H1 (cell line): ENCODE data around the gene SPHK1. TPM values are rescaled to one million over a fixed set of nuclear protein-coding genes. Genes with fewer than 3 reads are reported as not detected.

Experiments used
- CTCF ChIA-PET: fragments of 300-600 bp; sonication (Branson Sonifier 250); formaldehyde crosslinking; loops from one replicate; lab custom pipeline; 2021; ENCODE audit not compliant: partially characterized antibody; lab: Charles Lee
- POLR2A ChIA-PET: fragments of 300-600 bp; sonication (Branson Sonifier 250); formaldehyde crosslinking; loops from one replicate; lab custom pipeline; 2021; ENCODE audit warnings: inconsistent platforms; ENCODE audit not compliant: partially characterized antibody; lab: Charles Lee
- DNase-seq, 2 experiments: peaks; one replicate each; pipeline versions ENCODE4 v3.0.0 to v3.0.0-alpha.2; 2010 to 2022; ENCODE audit warnings: low spot score in 2 of 2, low read depth in 1 of 2, mixed read lengths in 1 of 2
- FAIRE-seq: peaks from 2 replicates; lab custom pipeline; 2011; peaks lifted over from hg19 to GRCh38; lab: Jason Lieb, UNC
- H2AFZ ChIP-seq: 2 replicates; pipeline ENCODE4 v1.8.1; 2012; ENCODE audit warnings: low read length, inconsistent platforms
- H2AK5ac ChIP-seq: 2 replicates; pipeline ENCODE4 v1.6.1; 2013; ENCODE audit warnings: low read depth, low read length
- H2BK120ac ChIP-seq: replicated peaks from 2 replicates; pipeline ENCODE3; 2013; ENCODE audit warnings: low read depth, low read length, inconsistent platforms
- H2BK12ac ChIP-seq: 2 replicates; pipeline ENCODE4 v1.6.1; 2013; ENCODE audit warnings: low read depth, low read length
- H2BK15ac ChIP-seq: 2 replicates; pipeline ENCODE4 v1.6.1; 2013; ENCODE audit warnings: low read length
- H2BK20ac ChIP-seq: 2 replicates; pipeline ENCODE4 v1.6.1; 2013; ENCODE audit warnings: low read length
- H2BK5ac ChIP-seq: 2 replicates; pipeline ENCODE4 v1.6.1; 2013; ENCODE audit warnings: low read depth, low read length
- H3K14ac ChIP-seq: 2 replicates; pipeline ENCODE4 v1.6.1; 2013; ENCODE audit warnings: inconsistent platforms; ENCODE audit not compliant: insufficient read length
- H3K18ac ChIP-seq: 2 replicates; pipeline ENCODE4 v1.6.1; 2013; ENCODE audit warnings: low read length; ENCODE audit errors: extremely low read depth
- H3K23ac ChIP-seq: 2 replicates; pipeline ENCODE4 v1.6.1; 2013; ENCODE audit warnings: inconsistent platforms; ENCODE audit not compliant: insufficient read length
- H3K23me2 ChIP-seq: 2 replicates; pipeline ENCODE4 v1.6.1; 2013; ENCODE audit warnings: low read depth, low read length
- H3K27ac ChIP-seq: 2 replicates; pipeline ENCODE4 v1.6.1; 2011; ENCODE audit warnings: low read depth, low read length, inconsistent platforms
- H3K27me3 ChIP-seq, 4 experiments: replicated peaks in 1 of 4; 1 replicate in 1 of 4; 2 replicates in 3 of 4; pipeline versions ENCODE4 v1.6.1 to v1.8.1; 2011 to 2013; ENCODE audit warnings: low read length in 3 of 4, mild to moderate bottlenecking in 3 of 4, inconsistent platforms in 2 of 4, mixed read lengths in 2 of 4, moderate library complexity in 1 of 4; ENCODE audit not compliant: control insufficient read depth in 3 of 4, insufficient read depth in 3 of 4; ENCODE audit errors: extremely low read depth in 1 of 4
- H3K36me3 ChIP-seq, 4 experiments: 2 replicates each; pipeline versions ENCODE4 v1.6.1 to v1.8.1; 2011 to 2013; ENCODE audit warnings: mild to moderate bottlenecking in 4 of 4, low read length in 3 of 4, moderate library complexity in 2 of 4, control low read depth in 1 of 4, inconsistent platforms in 1 of 4; ENCODE audit not compliant: insufficient read depth in 4 of 4, control insufficient read depth in 2 of 4
- H3K4ac ChIP-seq: replicated peaks from 2 replicates; pipeline ENCODE3; 2013; ENCODE audit warnings: low read length, low read depth, mixed read lengths, inconsistent platforms; ENCODE audit not compliant: insufficient read length
- H3K4me1 ChIP-seq, 4 experiments: replicated peaks in 1 of 4; 1 replicate in 1 of 4; 2 replicates in 3 of 4; pipeline versions ENCODE4 v1.6.1 to v1.8.1; 2011 to 2013; ENCODE audit warnings: low read length in 3 of 4, inconsistent platforms in 2 of 4, mixed read lengths in 1 of 4; ENCODE audit not compliant: insufficient read depth in 4 of 4, control insufficient read depth in 3 of 4
- H3K4me2 ChIP-seq, 2 experiments: 2 replicates each; pipeline versions ENCODE4 v1.6.1 to v1.8.1; 2011 to 2013; ENCODE audit warnings: low read depth in 2 of 2, low read length in 2 of 2, control low read depth in 1 of 2, inconsistent platforms in 1 of 2, mild to moderate bottlenecking in 1 of 2; ENCODE audit not compliant: insufficient read depth in 1 of 2
- H3K4me3 ChIP-seq, 4 experiments: fragments of 200-600, 300-600 bp in 1 of 4; sonication (generic), shearing (Covaris generic), sonication (Bioruptor Twin) in 1 of 4; 2 replicates each; pipeline versions ENCODE4 v1.5.1 to v1.8.1; 2011 to 2016; ENCODE audit warnings: low read length in 4 of 4, low read depth in 3 of 4, control low read depth in 2 of 4, inconsistent platforms in 2 of 4, mild to moderate bottlenecking in 2 of 4, mixed read lengths in 1 of 4, moderate library complexity in 1 of 4; ENCODE audit not compliant: insufficient read depth in 2 of 4; ENCODE audit errors: extremely low read depth in 1 of 4
- H3K56ac ChIP-seq: replicated peaks from 2 replicates; pipeline ENCODE3; 2013; ENCODE audit warnings: low read depth, mild to moderate bottlenecking, mixed read lengths, low read length, inconsistent platforms; ENCODE audit not compliant: insufficient read length
- H3K79me1 ChIP-seq: 2 replicates; pipeline ENCODE4 v1.6.1; 2013; ENCODE audit warnings: low read depth, low read length, control low read depth
- H3K79me2 ChIP-seq, 2 experiments: 2 replicates each; pipeline versions ENCODE4 v1.6.1 to v1.8.1; 2012 to 2013; ENCODE audit warnings: low read length in 2 of 2, mild to moderate bottlenecking in 2 of 2, inconsistent platforms in 1 of 2; ENCODE audit not compliant: insufficient read depth in 2 of 2, control insufficient read depth in 1 of 2
- H3K9ac ChIP-seq, 4 experiments: replicated peaks in 1 of 4; 1 replicate in 1 of 4; 2 replicates in 3 of 4; pipeline versions ENCODE4 v1.6.1 to v1.8.1; 2011 to 2013; ENCODE audit warnings: low read depth in 3 of 4, low read length in 3 of 4, control low read depth in 2 of 4, mild to moderate bottlenecking in 2 of 4, moderate library complexity in 2 of 4, inconsistent platforms in 1 of 4; ENCODE audit errors: extremely low read depth in 1 of 4
- H3K9me3 ChIP-seq, 2 experiments: 2 replicates each; pipeline versions ENCODE4 v1.6.1 to v1.8.1; 2012 to 2013; ENCODE audit warnings: mild to moderate bottlenecking in 2 of 2, moderate library complexity in 2 of 2, control low read depth in 1 of 2, inconsistent platforms in 1 of 2, low read depth in 1 of 2, low read length in 1 of 2, mixed read lengths in 1 of 2; ENCODE audit not compliant: insufficient read depth in 2 of 2
- H4K20me1 ChIP-seq, 2 experiments: replicated peaks in 1 of 2; 2 replicates each; pipeline versions ENCODE3 to v1.8.1; 2011 to 2013; ENCODE audit warnings: inconsistent platforms in 2 of 2, low read length in 2 of 2, mild to moderate bottlenecking in 1 of 2; ENCODE audit not compliant: insufficient read depth in 2 of 2, control insufficient read depth in 1 of 2
- H4K5ac ChIP-seq: 2 replicates; pipeline ENCODE4 v1.6.1; 2013; ENCODE audit warnings: low read length, low read depth, mixed read lengths, inconsistent platforms; ENCODE audit not compliant: insufficient read length
- H4K8ac ChIP-seq: 2 replicates; pipeline ENCODE4 v1.8.0; 2013; ENCODE audit warnings: mild to moderate bottlenecking, moderate library complexity, low read length, inconsistent platforms; ENCODE audit not compliant: insufficient read depth; ENCODE audit errors: extremely low read depth
- H4K91ac ChIP-seq: replicated peaks from 2 replicates; pipeline ENCODE3; 2013; ENCODE audit warnings: low read length, mixed read lengths, inconsistent platforms; ENCODE audit not compliant: insufficient read length
- CHD2 ChIP-seq: IDR thresholded peaks from 2 replicates; pipeline ENCODE4 v1.6.1; 2012; ENCODE audit warnings: low read length, improper control_type of control experiment
- EZH2 ChIP-seq: fragments of 200-600 bp; sonication (generic); IDR thresholded peaks from 2 replicates; pipeline ENCODE4 v1.7.1; 2012; ENCODE audit warnings: low read depth, mild to moderate bottlenecking, moderate library complexity, low read length, inconsistent platforms; ENCODE audit not compliant: severe bottlenecking
- JUND ChIP-seq: IDR thresholded peaks from 2 replicates; pipeline ENCODE4 v1.6.1; 2011; ENCODE audit warnings: mild to moderate bottlenecking, improper control_type of control experiment, low read length
- KDM4A ChIP-seq: IDR thresholded peaks from one replicate; pipeline ENCODE4 v1.7.1; 2012; ENCODE audit warnings: low read depth, mild to moderate bottlenecking, moderate library complexity, low read length, inconsistent platforms; ENCODE audit not compliant: severe bottlenecking
- RBBP5 ChIP-seq: IDR thresholded peaks from 2 replicates; pipeline ENCODE4 v1.7.1; 2012; ENCODE audit warnings: low read depth, mild to moderate bottlenecking, inconsistent platforms, low read length, moderate library complexity, borderline replicate concordance
- WGBS, 2 experiments: shearing (Covaris generic) in 1 of 2; methylation state at CpG; one replicate each; pipeline versions ENCODE4 v1.1.6 to v1.1.7; 2013 to 2015; ENCODE audit warnings: low lambda C conversion rate in 2 of 2, mixed read lengths in 2 of 2, inconsistent platforms in 1 of 2, low coverage in 1 of 2, missing lambda C conversion rate in 1 of 2; ENCODE audit not compliant: insufficient replicate concordance in 2 of 2, insufficient coverage in 1 of 2, insufficient read length in 1 of 2; ENCODE audit errors: extremely low coverage in 1 of 2, missing lambda C conversion rate in 1 of 2; 5-methylcytosine and 5-hydroxymethylcytosine counted together
- long read RNA-seq, 2 experiments: library from RNA in 1 of 2; library from capped mRNA in 1 of 2; stranded (forward); transcript quantifications; one replicate each; pipeline ENCODE4 v2.0.0, GENCODE V29; 2021; ENCODE audit warnings: inconsistent platforms in 1 of 2
- polyA minus RNA-seq, 3 experiments: library from RNA; depleted of rRNA, polyadenylated mRNA; stranded (reverse); fragments of >200 nt; gene quantifications; 1 replicate in 2 of 3; 2 replicates in 1 of 3; pipeline ENCODE4 v1.2.3, GENCODE V29; 2011
- polyA plus RNA-seq, 7 experiments: library from polyadenylated mRNA; depleted of rRNA in 3 of 7; stranded (reverse) in 5 of 7; unstranded in 2 of 7; fragments of >200 nt in 5 of 7; fragments of 200-250 nt in 2 of 7; gene quantifications; 1 replicate in 5 of 7; 2 replicates in 1 of 7; 4 replicates in 1 of 7; pipeline versions ENCODE4 v1.2.1 to v1.2.3, GENCODE V29; 2011 to 2013; ENCODE audit warnings: missing spikeins in 2 of 7, mixed read lengths in 2 of 7
- total RNA-seq: library from RNA; stranded (reverse); fragmentation: NEBNext Ultra II Directional; extraction: Animal tissue kit (Norgen Biotek cat#: 25700); gene quantifications from 2 replicates; pipeline ENCODE4 v1.2.1, GENCODE V29; 2021
- TF ChIP-seq, protein P1 (sequence below): IDR thresholded peaks from 2 replicates; pipeline ENCODE4 v1.6.1; 2012; ENCODE audit warnings: inconsistent platforms

SPHK1 gene, protein sequence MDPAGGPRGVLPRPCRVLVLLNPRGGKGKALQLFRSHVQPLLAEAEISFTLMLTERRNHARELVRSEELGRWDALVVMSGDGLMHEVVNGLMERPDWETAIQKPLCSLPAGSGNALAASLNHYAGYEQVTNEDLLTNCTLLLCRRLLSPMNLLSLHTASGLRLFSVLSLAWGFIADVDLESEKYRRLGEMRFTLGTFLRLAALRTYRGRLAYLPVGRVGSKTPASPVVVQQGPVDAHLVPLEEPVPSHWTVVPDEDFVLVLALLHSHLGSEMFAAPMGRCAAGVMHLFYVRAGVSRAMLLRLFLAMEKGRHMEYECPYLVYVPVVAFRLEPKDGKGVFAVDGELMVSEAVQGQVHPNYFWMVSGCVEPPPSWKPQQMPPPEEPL
- total RNA-seq, result 2.4 and 2.6 TPM in 2 replicates
- 2.4 and 4.6 TPM in 2 replicates for polyA plus RNA-seq (2011; rRNA removed)
- 4.0 TPM for polyA plus RNA-seq (2011; cell fraction: cytosol; rRNA removed)
- polyA plus RNA-seq (2011; cell fraction: nucleus; rRNA removed), result 6.2 TPM
- polyA plus RNA-seq (2012, experiment 1 of 2), result 1.3 to 3.1 TPM (median 2.1 TPM) in 4 replicates
- 2.6 TPM for polyA plus RNA-seq (2012, experiment 2 of 2)
- polyA plus RNA-seq (2013, experiment 1 of 2), result 1.1 TPM
- 1.2 TPM for polyA plus RNA-seq (2013, experiment 2 of 2)
- polyA minus RNA-seq (2011; rRNA and poly(A)+ RNA removed), result 0.60 and 0.66 TPM in 2 replicates
- polyA minus RNA-seq (2011; cell fraction: cytosol; rRNA and poly(A)+ RNA removed), result not detected
- polyA minus RNA-seq (2011; cell fraction: nucleus; rRNA and poly(A)+ RNA removed), result 0.50 TPM
- long read RNA-seq, experiment 1, partial matches to known transcripts, result 0 of 1 reads
- long read RNA-seq, experiment 1, other reads (novel, unspliced or antisense), result 0 of 1 reads
- long read RNA-seq, experiment 2, result 0 reads

DNA sequence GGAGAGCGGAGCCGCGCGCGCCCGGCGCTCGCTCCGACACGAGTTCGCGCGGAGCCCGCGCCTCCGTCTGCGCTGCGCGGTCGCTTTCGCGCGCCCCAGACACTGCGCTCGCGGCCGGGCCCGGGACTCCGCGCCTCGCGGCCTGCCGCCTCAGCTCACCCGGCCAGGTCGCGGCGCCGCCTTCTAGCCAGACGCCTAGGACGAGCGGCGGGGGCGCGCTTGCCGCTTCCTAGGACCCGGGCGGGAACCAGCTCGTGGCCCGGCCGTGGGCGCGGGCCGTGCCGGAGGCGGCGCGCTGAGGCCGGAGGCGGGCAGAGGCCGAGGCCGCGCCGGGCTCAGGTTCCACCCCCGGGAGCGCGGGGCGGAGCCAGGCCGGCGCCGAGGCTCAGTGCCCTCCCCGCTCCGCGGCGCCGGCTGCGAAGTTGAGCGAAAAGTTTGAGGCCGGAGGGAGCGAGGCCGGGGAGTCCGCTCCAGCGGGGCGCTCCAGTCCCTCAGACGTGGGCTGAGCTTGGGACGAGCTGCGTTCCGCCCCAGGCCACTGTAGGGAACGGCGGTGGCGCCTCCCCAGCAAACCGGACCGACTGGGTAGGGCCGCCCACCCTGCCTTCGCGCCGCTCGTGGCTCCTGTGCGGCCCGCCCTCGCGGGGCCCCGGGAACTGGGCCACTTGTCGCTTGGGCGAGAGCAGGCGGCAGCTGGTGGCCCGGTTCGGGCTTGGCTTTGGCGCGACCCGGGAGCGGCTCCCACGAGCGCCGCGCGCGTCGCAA lies at the start of gene SPHK1:
Gene SPHK1 (plus strand): TSS at position 388 of the 765 bp plus-strand sequence. CDS start 1,036 bp downstream, outside the sequence.
- H3K23me2 ChIP-seq, result peaks cover 23% of the 10 kb centered on the region
- H2BK5ac ChIP-seq, result no peak within 1 kb of the TSS
- peaks cover 0 to 2% of the 10 kb centered on the region in 2 experiments for H4K20me1 ChIP-seq
- H2BK15ac ChIP-seq, result no peak within 1 kb of the TSS
- no peak within 1 kb of the TSS for H3K14ac ChIP-seq
- 0 out of 8 replicates have a peak, but pooled peaks cover 0 to 2% (median 0%) of the 10 kb centered on the region in 4 experiments for H3K36me3 ChIP-seq
- peak within 1 kb of the TSS; percentile 5 for H3K4ac ChIP-seq
- H3K27ac ChIP-seq, result no peak within 1 kb of the TSS
- peak within 1 kb of the TSS; percentile 57 for H4K8ac ChIP-seq
- H4K91ac ChIP-seq, result no peak within 1 kb of the TSS
- H3K4me3 ChIP-seq, result peak within 1 kb of the TSS; percentile 39 to 80 (median 60)
- no peaks in the 10 kb centered on the region for H3K79me1 ChIP-seq
- no peak within 1 kb of the TSS; the same call in 1 of the 2 replicates for H2AFZ ChIP-seq
- no peak within 1 kb of the TSS for H2AK5ac ChIP-seq
- H3K4me1 ChIP-seq, result peaks cover 5 to 46% (median 22%) of the 10 kb centered on the region in 4 experiments
- CTCF ChIA-PET, result interaction anchor here (0.6 to 28.1 kb wide), 21 partner anchors 8 to 443 kb away, joined by 3 to 635 read pairs (median 6); partner anchors contain the start of genes FBF1, PRPSAP1 and QRICH2
- H3K56ac ChIP-seq, result no peak within 1 kb of the TSS
- peak in 1 of 2 experiments; percentile 83 for DNase-seq
- no peak within 1 kb of the TSS for H2BK120ac ChIP-seq
- WGBS, 2 experiments, result 3% methylated on average over 96 of the region's 118 CpGs; no CpG with 5 or more reads in 1 of the 2 experiments
- H3K9me3 ChIP-seq, result no peaks in the 10 kb centered on the region
- H2BK20ac ChIP-seq, result no peak within 1 kb of the TSS
- no peak for FAIRE-seq
- no peak within 1 kb of the TSS for H3K23ac ChIP-seq
- no peaks in the 10 kb centered on the region for H3K79me2 ChIP-seq
- H3K27me3 ChIP-seq, result peaks cover 18 to 47% (median 33%) of the 10 kb centered on the region in 4 experiments; a peak in 6 of 7 replicates
- peak within 1 kb of the TSS; percentile 92 to 95 for H3K4me2 ChIP-seq
- H4K5ac ChIP-seq, result no peak within 1 kb of the TSS
- H2BK12ac ChIP-seq, result peak within 1 kb of the TSS; percentile 39; the same call in 1 of the 2 replicates
- H3K9ac ChIP-seq, result no peak within 1 kb of the TSS
- POLR2A ChIA-PET, result interaction anchor here (0.7 to 2.8 kb wide), 5 partner anchors 19 to 158 kb away, joined by 3 to 13 read pairs (median 4); partner anchors contain the start of gene PRPSAP1
- H3K18ac ChIP-seq, result peak within 1 kb of the TSS; percentile 32
- TF ChIP-seq KDM4A (peak; percentile 77), JUND (no peak), RBBP5 (no peak; the same call in 1 of the 2 replicates), EZH2 (no peak), CHD2 (no peak)
- TF ChIP-seq, protein P1, sequence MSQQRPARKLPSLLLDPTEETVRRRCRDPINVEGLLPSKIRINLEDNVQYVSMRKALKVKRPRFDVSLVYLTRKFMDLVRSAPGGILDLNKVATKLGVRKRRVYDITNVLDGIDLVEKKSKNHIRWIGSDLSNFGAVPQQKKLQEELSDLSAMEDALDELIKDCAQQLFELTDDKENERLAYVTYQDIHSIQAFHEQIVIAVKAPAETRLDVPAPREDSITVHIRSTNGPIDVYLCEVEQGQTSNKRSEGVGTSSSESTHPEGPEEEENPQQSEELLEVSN, result no peak
